OCI-LY1 (cell line): ENCODE results near the gene RNF167.

ENCODE experiments used
- EZH2 ChIP-seq: fragments of 200-600 bp; sonication (generic), shearing (Covaris generic); IDR thresholded peaks from 2 replicates; pipeline ENCODE4 v1.8.0; 2017; ENCODE audit warnings: borderline replicate concordance, mixed run types, mild to moderate bottlenecking, antibody characterized with exemption, low read length, moderate library complexity, mixed read lengths
- TF ChIP-seq, protein P1 (sequence below): fragments of 200-600 bp; sonication (generic), shearing (Covaris generic); IDR thresholded peaks from 2 replicates; pipeline ENCODE4 v1.5.1; 2017; ENCODE audit warnings: mild to moderate bottlenecking, antibody characterized with exemption, low read length, moderate library complexity, mixed read lengths

DNA sequence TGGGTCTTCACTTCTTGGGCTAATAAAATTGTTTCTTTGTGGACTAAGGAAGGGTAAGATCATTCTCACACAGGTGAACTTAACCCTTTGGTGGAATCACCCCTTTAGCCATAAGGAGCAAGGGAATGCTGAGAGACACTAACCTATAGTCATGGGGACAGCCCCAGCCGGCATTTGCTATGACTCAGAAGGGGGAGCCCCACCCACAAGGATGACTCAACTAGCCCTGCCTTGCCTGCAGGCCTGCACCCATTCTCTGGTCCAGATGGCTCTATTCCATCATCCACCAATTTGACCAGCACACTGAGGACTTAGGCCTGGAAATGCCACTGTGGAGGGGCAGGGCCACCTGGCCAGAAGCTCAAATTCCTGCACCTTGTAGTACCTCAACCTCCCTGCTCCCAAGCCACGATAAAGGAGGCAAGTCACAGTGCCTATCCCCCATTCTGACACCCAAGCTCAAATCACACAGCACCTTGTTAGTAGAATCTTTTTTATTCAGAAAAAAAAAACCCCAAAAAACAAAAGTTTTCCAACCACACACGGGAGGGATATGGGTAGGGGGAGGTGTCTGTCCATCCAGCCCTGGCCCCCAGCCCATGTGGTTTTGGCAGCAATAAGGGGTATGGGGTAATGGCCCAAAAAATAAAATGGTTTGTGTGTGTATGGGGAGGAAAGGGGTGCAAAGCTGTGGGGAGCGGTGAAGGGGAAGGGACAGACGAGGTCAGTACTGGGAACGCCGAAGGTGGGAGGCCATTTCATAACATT lies 5.3 kb downstream of the RNF167 start:
- TF ChIP-seq, protein P1, sequence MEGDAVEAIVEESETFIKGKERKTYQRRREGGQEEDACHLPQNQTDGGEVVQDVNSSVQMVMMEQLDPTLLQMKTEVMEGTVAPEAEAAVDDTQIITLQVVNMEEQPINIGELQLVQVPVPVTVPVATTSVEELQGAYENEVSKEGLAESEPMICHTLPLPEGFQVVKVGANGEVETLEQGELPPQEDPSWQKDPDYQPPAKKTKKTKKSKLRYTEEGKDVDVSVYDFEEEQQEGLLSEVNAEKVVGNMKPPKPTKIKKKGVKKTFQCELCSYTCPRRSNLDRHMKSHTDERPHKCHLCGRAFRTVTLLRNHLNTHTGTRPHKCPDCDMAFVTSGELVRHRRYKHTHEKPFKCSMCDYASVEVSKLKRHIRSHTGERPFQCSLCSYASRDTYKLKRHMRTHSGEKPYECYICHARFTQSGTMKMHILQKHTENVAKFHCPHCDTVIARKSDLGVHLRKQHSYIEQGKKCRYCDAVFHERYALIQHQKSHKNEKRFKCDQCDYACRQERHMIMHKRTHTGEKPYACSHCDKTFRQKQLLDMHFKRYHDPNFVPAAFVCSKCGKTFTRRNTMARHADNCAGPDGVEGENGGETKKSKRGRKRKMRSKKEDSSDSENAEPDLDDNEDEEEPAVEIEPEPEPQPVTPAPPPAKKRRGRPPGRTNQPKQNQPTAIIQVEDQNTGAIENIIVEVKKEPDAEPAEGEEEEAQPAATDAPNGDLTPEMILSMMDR, result no peak
- no peak for TF ChIP-seq EZH2
